PC-3 (cell line): Measurements from ENCODE around the gene LILRB3. TPM values are rescaled to one million over a fixed set of nuclear protein-coding genes. Genes with fewer than 3 reads are reported as not detected.

Source experiments
- ATAC-seq: fragments of 200-7000 bp; cut with Tn5 transposase; 2 replicates; pipeline ENCODE4 v1.9.1; 2020; ENCODE audit warnings: mild to moderate bottlenecking, moderate library complexity
- BruUV-seq: library from RNA; stranded (reverse); fragments of 400-500 nt; replicated peaks from 2 replicates; lab custom pipeline; 2021; lab: Mats Ljungman, UMichigan
- CTCF ChIA-PET: fragments of 300-600 bp; sonication (Branson Sonifier 250); formaldehyde crosslinking; loops from one replicate; lab custom pipeline; 2022; ENCODE audit warnings: antibody characterized with exemption; lab: Charles Lee
- POLR2A ChIA-PET: fragments of 300-600 bp; sonication (Branson Sonifier 250); formaldehyde crosslinking; loops from one replicate; lab custom pipeline; 2022; ENCODE audit warnings: antibody characterized with exemption; ENCODE audit not compliant: unreplicated experiment; lab: Charles Lee
- DNase-seq: peaks from one replicate; pipeline ENCODE4 v3.0.0-alpha.2; 2015
- H2AFZ ChIP-seq: fragments of 300-600 bp; sonication (generic); 2 replicates; pipeline ENCODE4 v1.6.0; 2016; ENCODE audit warnings: antibody characterized with exemption, low read length
- H3F3A ChIP-seq: fragments of 300-600 bp; sonication (generic); one replicate; pipeline ENCODE4 v1.6.0; 2017; ENCODE audit warnings: antibody characterized with exemption, low read length, control low read depth, mild to moderate bottlenecking; ENCODE audit not compliant: unreplicated experiment
- H3K27ac ChIP-seq: fragments of 300-600 bp; sonication (generic); 2 replicates; pipeline ENCODE4 v1.5.1; 2016; ENCODE audit warnings: mild to moderate bottlenecking, low read length
- H3K27me3 ChIP-seq: fragments of 300-600 bp; sonication (generic); 2 replicates; pipeline ENCODE4 v1.6.1; 2016; ENCODE audit warnings: low read length, mixed read lengths
- H3K36me3 ChIP-seq: fragments of 300-600 bp; sonication (generic); 2 replicates; pipeline ENCODE4 v1.6.1; 2016; ENCODE audit warnings: low read depth, mixed run types, low read length, mixed read lengths
- H3K4me1 ChIP-seq: fragments of 300-600 bp; sonication (generic); 2 replicates; pipeline ENCODE4 v1.5.1; 2016; ENCODE audit warnings: low read length; ENCODE audit not compliant: insufficient read depth
- H3K4me2 ChIP-seq: fragments of 300-600 bp; sonication (generic); 2 replicates; pipeline ENCODE4 v1.6.0; 2016; ENCODE audit warnings: low read length
- H3K4me3 ChIP-seq: fragments of 300-600 bp; sonication (generic); 2 replicates; pipeline ENCODE4 v1.5.1; 2016; ENCODE audit warnings: mild to moderate bottlenecking, low read length, mixed read lengths
- H3K79me2 ChIP-seq: fragments of 300-600 bp; sonication (generic); 2 replicates; pipeline ENCODE4 v1.6.1; 2017; ENCODE audit warnings: low read length, mixed read lengths
- H3K9ac ChIP-seq: fragments of 300-600 bp; sonication (generic); 2 replicates; pipeline ENCODE4 v1.6.0; 2016; ENCODE audit warnings: mild to moderate bottlenecking, low read length
- H3K9me2 ChIP-seq: fragments of 300-600 bp; sonication (generic); replicated peaks from 2 replicates; pipeline ENCODE4 v1.6.1; 2016; ENCODE audit warnings: mixed run types, low read length, mixed read lengths
- H3K9me3 ChIP-seq: fragments of 300-600 bp; sonication (generic); 2 replicates; pipeline ENCODE4 v1.6.1; 2016; ENCODE audit warnings: low read length, mixed read lengths
- H4K20me1 ChIP-seq: fragments of 300-600 bp; sonication (generic); 2 replicates; pipeline ENCODE4 v1.6.1; 2016; ENCODE audit warnings: low read length, mixed read lengths
- EZH2 ChIP-seq: fragments of 300-600 bp; sonication (generic); IDR thresholded peaks from one replicate; pipeline ENCODE4 v1.6.1; 2017; ENCODE audit warnings: antibody characterized with exemption, mild to moderate bottlenecking, low read length; ENCODE audit not compliant: unreplicated experiment
- EZH2phosphoT487 ChIP-seq: fragments of 300-600 bp; sonication (generic); IDR thresholded peaks from 2 replicates; pipeline ENCODE4 v1.6.1; 2018; ENCODE audit warnings: mild to moderate bottlenecking, antibody characterized with exemption, low read length, borderline replicate concordance
- intact Hi-C: fragments of 100-400 bp; cut with micrococcal nuclease; formaldehyde crosslinking; loops from 2 replicates; pipeline ENCODE4 v1.9.0; 2023
- total RNA-seq: library from RNA; depleted of rRNA; stranded (reverse); fragments of >200 nt; gene quantifications from 2 replicates; pipeline ENCODE4 v1.2.3, GENCODE V29; 2014
- TF ChIP-seq, protein P1 (sequence below): fragments of 300-600 bp; sonication (generic); conservative IDR thresholded peaks from 2 replicates; pipeline ENCODE4 v1.5.1; 2017; ENCODE audit warnings: antibody characterized with exemption, low read depth, mild to moderate bottlenecking, low read length

Gene LILRB3
- total RNA-seq, 1 experiment from 2014 or later, result not detected

DNA sequence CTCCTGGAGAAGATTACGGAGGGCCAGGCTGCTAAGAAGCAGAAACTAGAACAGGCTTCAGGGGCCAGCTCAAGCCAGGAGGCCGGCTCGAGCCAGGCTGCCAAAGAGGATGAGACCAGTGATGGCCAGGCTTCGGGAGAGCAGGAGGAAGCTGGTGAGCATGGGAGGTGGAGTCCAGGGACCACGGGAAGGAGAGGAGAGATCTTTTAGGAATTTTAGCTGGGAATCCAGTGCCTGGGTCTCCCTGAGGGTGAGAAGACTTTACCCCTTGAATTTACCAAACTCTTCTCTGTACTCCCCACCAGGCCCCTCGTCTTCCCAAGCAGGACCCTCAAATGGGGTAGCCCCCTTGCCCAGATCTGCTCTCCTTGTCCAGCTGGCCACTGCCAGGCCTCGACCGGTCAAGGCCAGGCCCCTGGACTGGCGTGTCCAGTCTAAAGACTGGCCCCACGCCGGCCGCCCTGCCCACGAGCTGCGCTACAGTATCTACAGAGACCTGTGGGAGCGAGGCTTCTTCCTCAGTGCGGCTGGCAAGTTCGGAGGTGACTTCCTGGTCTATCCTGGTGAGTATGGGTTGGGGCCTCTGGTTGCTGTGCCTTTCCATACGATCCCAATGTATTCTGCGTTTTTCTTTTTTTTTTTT is 30.9 kb downstream of the LILRB3 start:
- Histone ChIP-seq H3K4me1 (peaks cover 19% of the 10 kb centered on the region), H2AFZ (peak overlapping the region; percentile 87), H3K9me3 (no peaks in the 10 kb centered on the region), H3K4me2 (peak overlapping the region; percentile 83), H3K79me2 (peaks cover 44% of the 10 kb centered on the region), H3K27ac (peak overlapping the region; percentile 89; the same call in 1 of the 2 replicates), H3F3A (no peaks in the 10 kb centered on the region), H3K27me3 (no peaks in the 10 kb centered on the region), H4K20me1 (no peaks in the 10 kb centered on the region), H3K36me3 (peaks cover 16% of the 10 kb centered on the region; the same call in 1 of the 2 replicates), H3K4me3 (peak overlapping the region; percentile 74), H3K9me2 (no peaks in the 10 kb centered on the region), H3K9ac (peak overlapping the region; percentile 91)
- ATAC-seq (no peak), DNase-seq (no peak)
- ChIA-PET POLR2A (interaction anchor here (0.6 to 3.5 kb wide), 6 partner anchors 8 to 1184 kb away, joined by 3 to 25 read pairs (median 18); partner anchors contain the start of gene CNOT3), CTCF (interaction anchor here (0.7 kb wide), 1 partner anchor 23 kb away, joined by 3 read pairs; no protein-coding TSS in a partner anchor)
- intact Hi-C loops, result loop anchor here (2.0 kb wide), 1 partner anchor 33 kb away; the partner anchor contains the start of gene LENG1
- BruUV-seq, result no TSS peak
- TF ChIP-seq, protein P1, sequence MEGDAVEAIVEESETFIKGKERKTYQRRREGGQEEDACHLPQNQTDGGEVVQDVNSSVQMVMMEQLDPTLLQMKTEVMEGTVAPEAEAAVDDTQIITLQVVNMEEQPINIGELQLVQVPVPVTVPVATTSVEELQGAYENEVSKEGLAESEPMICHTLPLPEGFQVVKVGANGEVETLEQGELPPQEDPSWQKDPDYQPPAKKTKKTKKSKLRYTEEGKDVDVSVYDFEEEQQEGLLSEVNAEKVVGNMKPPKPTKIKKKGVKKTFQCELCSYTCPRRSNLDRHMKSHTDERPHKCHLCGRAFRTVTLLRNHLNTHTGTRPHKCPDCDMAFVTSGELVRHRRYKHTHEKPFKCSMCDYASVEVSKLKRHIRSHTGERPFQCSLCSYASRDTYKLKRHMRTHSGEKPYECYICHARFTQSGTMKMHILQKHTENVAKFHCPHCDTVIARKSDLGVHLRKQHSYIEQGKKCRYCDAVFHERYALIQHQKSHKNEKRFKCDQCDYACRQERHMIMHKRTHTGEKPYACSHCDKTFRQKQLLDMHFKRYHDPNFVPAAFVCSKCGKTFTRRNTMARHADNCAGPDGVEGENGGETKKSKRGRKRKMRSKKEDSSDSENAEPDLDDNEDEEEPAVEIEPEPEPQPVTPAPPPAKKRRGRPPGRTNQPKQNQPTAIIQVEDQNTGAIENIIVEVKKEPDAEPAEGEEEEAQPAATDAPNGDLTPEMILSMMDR, result no peak
- TF ChIP-seq EZH2phosphoT487 (no peak), EZH2 (no peak)

DNA sequence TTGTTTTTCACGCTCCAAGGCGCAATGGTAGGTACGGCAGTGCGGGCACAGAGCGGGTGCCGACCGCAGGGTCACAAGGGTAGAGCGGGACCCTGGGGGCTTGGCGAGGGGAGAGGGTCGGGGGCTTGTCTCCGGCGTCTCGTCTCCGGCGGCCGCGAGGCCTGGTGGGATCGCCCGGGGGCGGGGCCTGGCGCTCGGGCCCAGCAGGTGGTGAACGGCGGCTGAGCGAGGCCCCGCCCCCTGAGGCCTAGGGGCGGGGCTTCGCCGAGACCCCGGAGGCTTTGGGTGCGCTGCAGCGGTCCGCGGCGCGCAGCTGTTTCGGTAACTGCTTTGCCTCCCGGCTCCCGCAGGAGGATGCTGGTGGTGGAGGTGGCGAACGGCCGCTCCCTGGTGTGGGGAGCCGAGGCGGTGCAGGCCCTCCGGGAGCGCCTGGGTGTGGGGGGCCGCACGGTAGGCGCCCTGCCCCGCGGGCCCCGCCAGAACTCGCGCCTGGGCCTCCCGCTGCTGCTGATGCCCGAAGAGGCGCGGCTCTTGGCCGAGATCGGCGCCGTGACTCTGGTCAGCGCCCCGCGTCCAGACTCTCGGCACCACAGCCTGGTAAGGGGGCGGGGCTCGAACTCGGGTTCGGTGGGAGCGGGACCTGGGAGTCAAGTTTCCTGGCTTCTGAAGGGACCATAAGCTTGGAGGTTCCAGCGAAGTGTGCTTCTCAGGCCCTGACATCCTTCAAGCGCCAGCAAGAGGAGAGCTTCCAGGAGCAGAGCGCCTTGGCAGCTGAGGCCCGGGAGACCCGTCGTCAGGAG is 31.6 kb downstream of the LILRB3 start, which contains the start of gene TSEN34:
TSEN34 (plus strand) TSS at position 298 of the 800 bp plus-strand sequence; CDS start at position 355, 57 bp downstream.
- peaks cover 23% of the 10 kb centered on the region; the same call in 1 of the 2 replicates for H3K36me3 ChIP-seq

More for the DNA sequence above, 31.6 kb downstream of the LILRB3 start, which contains the start of gene TSEN34:
- DNase-seq, result peak; percentile 92
- H4K20me1 ChIP-seq, result no peaks in the 10 kb centered on the region
- H2AFZ ChIP-seq, result peak within 1 kb of the TSS; percentile 87
- peak within 1 kb of the TSS; percentile 83 for H3K4me2 ChIP-seq
- H3K9me3 ChIP-seq, result no peaks in the 10 kb centered on the region
- no peaks in the 10 kb centered on the region for H3K27me3 ChIP-seq
- no peaks in the 10 kb centered on the region for H3F3A ChIP-seq
- CTCF ChIA-PET, result no interaction called here
- peak within 1 kb of the TSS; percentile 91 for H3K9ac ChIP-seq
- H3K9me2 ChIP-seq, result no peaks in the 10 kb centered on the region
- peak within 1 kb of the TSS; percentile 89 for H3K27ac ChIP-seq
- BruUV-seq, result TSS peak; percentile 49
- POLR2A ChIA-PET, result interaction anchor here (0.6 to 3.5 kb wide), 8 partner anchors 9 to 1185 kb away, joined by 3 to 25 read pairs (median 4); partner anchors contain the start of genes CNOT3 and RPS9
- peaks cover 51% of the 10 kb centered on the region for H3K79me2 ChIP-seq
- TF ChIP-seq, protein P1, result no peak
- TF ChIP-seq EZH2 (no peak), EZH2phosphoT487 (no peak)
- H3K4me1 ChIP-seq, result peaks cover 19% of the 10 kb centered on the region
- H3K4me3 ChIP-seq, result peak within 1 kb of the TSS; percentile 74
- intact Hi-C loops, result loop anchor here (2.0 kb wide), 1 partner anchor 32 kb away; the partner anchor contains the start of gene LENG1
- peak; percentile 27 for ATAC-seq
